ENCODE data around the gene POLDIP3.

Gene POLDIP3

DNA sequence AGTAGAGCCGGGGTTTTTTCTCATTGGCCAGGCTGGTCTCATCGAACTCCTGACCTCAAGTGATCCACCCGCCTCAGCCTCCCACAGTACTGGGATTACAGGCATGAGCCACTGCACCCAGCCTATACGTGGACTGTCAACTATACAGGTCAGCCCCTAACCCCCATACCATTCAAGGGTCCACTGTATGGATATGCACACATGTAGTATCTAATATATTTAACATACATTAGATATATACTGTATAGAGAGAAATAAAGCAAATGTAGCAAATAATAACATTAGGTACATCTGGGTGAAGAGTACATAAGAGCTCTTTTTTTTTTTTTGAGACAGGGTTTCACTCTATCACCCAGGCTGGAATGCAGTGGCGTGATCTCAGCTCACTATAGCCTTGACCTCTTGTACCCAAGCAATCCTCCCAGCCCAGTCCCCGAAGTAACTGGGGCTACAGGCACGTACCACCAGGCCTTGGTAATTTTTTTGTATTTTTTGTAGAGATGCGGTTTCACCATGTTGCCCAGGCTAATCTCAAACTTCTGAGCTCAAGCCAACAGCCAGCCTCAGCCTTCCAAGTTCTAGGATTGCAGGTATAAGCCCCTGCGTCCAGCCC, 27.2 kb upstream of the POLDIP3 start:
- DNase-seq = no peak

DNA sequence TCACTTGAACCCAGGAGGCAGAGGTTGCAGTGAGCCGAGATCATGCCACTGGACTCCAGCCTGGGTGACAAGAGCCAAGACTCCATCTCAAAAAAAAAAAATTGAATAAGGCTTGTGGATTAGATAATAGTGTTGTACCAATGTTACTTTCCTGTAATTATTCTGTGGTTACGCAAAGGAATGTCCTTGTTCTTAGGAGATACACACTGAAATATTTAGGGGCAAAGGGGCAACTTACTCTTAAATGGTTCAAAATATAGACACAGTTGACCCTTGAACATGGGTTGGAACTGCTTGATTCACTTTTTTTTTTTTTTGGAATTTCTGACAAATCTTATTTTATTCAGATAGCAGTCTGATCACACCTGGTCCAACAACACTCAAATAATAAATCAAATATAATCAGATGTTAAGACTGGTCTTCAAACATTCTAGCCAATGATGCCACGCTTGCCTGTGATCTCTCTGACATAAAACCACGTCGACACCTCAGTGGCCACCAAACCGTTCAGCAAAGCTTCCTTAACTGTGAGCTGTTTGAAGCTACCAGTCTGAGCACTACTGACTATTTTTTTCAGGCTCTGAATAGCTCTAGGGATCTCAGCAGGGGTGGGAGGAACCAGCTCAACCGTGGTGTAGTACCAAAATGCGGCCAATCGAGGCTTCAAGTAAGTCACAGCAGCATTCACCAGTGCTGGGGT, 25.0 kb upstream of the POLDIP3 start:
- no peak for DNase-seq

- no peak for DNase-seq
Measured at GRCh38 chr22:42637555-42637954, 22.9 kb upstream of the POLDIP3 start.

- DNase-seq = no peak
Measured at GRCh38 chr22:42636506-42636905, 21.8 kb upstream of the POLDIP3 start.

GRCh38 chr22:42635531-42635930, 20.8 kb upstream of the POLDIP3 start:
- DNase-seq = no peak

- no peak for DNase-seq
Measured at GRCh38 chr22:42633013-42633412, 18.3 kb upstream of the POLDIP3 start.

GRCh38 chr22:42632096-42632495, 17.4 kb upstream of the POLDIP3 start:
- no peak for DNase-seq

GRCh38 chr22:42630901-42631602, 16.4 kb upstream of the POLDIP3 start:
- DNase-seq = no peak

DNA sequence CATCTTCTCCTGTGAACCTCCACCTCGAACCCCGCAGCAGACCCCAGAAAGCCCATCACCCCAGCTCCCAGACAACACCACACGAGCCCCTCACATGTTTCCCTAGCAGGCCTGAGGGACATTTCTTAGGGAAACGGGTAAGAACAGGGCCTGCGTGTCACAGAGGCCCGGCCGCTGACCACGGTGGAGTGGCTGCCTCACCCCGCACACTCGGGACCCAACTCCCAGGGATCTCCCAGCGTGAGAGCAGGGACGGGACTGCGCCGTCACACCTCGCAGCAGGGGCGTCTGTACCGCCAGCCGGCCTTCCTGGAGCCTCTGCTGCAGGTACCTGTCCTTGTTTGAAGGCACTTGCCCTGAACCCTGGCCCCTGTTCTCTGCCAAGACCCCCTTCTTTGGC, 15.5 kb upstream of the POLDIP3 start:
- no peak for DNase-seq

DNA sequence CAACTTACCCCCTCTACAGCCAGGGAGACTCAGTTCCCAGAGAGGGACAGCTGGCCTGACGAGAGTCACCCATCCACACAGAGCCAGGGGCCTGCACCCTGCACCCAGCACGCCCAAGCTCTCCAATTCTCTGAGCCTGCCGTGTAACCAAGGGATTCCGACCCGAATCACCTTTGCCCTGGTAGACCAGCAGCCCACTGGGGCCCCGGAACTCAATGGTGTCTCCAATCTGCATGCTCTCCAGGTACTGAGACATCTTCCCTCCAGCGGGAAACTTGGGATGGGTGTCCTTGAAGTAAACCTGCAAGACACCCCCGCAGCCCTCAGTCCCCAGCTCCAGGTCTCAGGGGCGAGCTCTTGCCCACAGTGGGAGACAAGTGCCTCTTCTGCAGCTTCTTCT, 13.3 kb upstream of the POLDIP3 start:
- DNase-seq = no peak

- no peak for DNase-seq
Measured at GRCh38 chr22:42626951-42627625, 12.4 kb upstream of the POLDIP3 start.

DNA sequence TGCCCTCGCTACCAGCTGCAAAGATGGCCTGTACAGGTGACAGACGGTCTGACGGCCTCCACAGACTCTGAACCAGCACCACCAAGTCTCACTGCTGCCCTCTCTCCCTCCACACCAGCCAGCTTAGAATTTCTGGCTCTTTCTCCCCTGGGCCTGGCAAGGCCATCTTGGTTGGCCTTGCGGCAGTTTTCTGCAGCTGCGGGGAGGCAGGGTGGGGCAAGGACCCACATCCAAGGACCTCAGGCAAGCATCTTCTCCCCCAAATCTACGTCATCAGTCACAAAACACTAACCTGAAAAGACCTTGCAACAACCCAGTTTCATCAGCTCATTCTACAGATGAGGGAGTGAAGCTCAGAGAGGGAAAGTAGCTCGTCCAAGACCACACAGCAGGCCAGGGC, 11.7 kb upstream of the POLDIP3 start:
- no peak for DNase-seq

DNA sequence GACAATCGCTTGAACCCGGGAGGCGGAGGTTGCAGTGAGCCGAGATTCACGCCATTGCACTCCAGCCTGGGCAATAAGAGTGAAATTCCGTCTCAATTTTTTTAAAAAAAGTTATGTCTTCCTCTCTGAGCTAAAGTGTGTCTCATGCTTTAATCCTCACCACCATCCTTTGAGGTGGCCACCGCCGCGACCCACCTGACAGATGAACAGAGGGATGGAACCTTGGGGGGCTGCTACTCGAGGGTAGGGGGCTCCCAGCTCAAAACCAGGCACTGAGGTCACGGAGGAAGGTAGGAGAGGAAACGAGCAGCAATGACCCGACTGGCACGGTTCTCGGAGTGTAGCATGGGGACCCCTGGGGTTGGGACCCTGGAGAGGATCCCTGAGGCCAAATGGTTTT, 10.7 kb upstream of the POLDIP3 start:
- DNase-seq = no peak

DNA sequence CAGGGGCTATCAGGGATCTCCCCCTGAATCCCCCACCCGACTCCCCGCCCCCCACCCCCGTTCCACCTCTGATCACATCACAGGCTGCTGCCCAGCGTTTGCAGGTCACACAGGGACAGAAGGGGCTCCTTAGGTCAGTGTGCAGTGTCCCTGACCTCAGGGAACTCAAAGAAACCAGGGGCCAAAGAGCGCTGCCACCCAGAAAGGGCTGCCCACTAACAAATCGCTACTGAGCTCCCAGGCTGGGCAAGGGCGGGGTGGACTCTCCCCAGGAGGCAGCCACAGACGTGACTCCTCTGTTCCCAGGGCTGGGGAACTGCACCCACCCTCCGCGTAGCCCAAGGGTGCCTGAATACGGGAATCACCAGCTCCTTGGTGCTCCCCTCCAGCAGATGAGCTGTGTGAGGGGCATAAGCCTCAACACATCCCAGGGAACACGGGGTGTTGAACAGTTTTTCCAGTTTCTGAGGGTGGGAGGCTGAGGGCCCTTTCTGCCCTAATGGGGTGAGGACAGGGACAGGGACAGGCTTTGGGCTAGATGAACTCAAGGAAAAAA, 9.9 kb upstream of the POLDIP3 start:
- DNase-seq = no peak

GRCh38 chr22:42623756-42624441, 9.2 kb upstream of the POLDIP3 start:
- no peak for DNase-seq

- no peak for DNase-seq
Measured at GRCh38 chr22:42623301-42623751, 8.6 kb upstream of the POLDIP3 start.

DNA sequence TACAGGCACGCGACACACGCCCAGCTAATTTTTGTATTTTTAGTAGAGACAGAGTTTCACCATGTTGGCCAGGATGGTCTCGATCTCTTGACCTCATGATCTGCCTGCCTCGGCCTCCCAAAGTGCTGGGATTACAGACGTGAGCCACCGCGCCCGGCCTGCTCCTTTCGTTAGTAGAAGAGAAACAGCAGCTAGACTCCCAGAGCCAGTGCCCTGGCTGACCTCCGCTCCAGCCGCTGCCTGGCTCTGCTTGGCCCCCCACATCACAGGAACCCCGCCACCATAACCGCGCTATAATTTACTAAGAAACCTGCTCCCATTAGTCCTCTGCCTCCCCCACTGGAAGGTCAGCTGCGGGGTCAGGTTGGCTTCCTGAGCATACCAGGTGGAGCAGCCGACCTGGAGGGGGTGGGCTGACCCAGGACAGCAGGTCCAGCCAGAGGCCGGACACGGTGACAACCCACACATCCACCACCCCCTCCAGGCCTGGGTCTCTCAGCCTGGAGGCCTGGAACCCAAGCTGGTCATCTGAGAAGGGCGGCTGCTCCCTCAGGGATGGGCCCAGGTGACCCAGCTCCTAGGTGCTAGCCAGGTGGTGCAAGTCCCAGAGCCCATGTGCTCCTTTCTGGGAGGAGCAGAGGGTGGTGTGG, 7.5 kb upstream of the POLDIP3 start:
- DNase-seq = no peak

- DNase-seq = peak; percentile 84
Measured at GRCh38 chr22:42621505-42622002, 6.9 kb upstream of the POLDIP3 start.

- no peak for DNase-seq
Measured at GRCh38 chr22:42620084-42620483, 5.4 kb upstream of the POLDIP3 start.

DNA sequence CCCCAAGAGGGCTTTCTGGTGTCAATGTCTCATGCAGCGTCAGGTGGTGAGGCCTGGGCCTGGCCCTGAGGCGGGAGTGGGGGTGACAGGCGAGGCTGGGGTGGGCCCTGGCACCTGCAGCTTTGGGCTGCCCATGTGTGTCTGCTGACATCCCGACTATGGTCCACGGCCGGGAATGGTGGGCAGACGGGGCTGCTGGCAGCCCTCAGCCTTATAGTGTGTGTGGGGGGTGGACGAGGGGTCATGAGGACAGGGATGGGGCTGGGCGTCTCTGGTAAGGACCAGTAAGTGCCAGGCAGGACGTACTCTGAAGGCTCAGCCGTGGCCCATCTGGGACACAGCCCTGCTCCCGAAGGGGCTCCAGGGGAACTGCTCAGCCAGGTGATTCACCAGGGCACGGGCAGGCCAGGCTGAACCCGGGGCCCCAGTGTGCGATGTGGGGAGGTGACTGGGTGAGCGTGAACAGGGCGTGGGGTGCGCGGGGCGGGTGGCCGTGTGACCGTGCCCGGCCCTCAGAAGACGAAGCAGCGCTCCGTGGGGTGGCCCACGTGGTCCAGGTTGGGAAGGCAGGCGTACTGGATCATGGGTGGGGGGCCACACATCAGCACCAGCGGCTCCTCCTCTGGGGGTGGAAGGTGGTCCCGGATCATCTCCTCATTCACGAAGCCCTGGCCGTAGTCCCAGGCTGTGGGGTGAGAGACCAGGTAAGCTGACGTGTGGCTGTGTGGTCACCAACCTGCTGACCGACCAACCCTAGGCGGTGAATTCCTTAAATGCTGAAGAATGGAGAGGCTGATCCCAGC, 4.8 kb upstream of the POLDIP3 start:
- DNase-seq = no peak
